NB4 (cell line): ENCODE measurements around the gene PRODH2.

Experiments
- DNase-seq: peaks from one replicate; pipeline ENCODE4 v3.0.0; 2010; ENCODE audit warnings: low read depth
- H3K4me3 ChIP-seq: one replicate; pipeline ENCODE4 v1.5.1; 2011; ENCODE audit warnings: mild to moderate bottlenecking, low read depth, low read length, moderate library complexity
- CTCF ChIP-seq: IDR thresholded peaks from one replicate; pipeline ENCODE4 v1.5.1; 2012; ENCODE audit warnings: low read depth, low read length
- MAX ChIP-seq: IDR thresholded peaks from 2 replicates; pipeline ENCODE4 v1.6.1; 2011; ENCODE audit warnings: low read depth, low read length
- MYC ChIP-seq: IDR thresholded peaks from 2 replicates; pipeline ENCODE4 v1.6.1; 2011; ENCODE audit warnings: low read depth, low read length
- POLR2A ChIP-seq: IDR thresholded peaks from 2 replicates; pipeline ENCODE4 v1.6.1; 2011; ENCODE audit warnings: mild to moderate bottlenecking; ENCODE audit not compliant: insufficient read length; ENCODE audit errors: extremely low read depth

PRODH2 gene

GRCh38 chr19:35750167-35750566, 62.5 kb downstream of the PRODH2 start:
- no peak for DNase-seq

More at GRCh38 chr19:35750167-35750566, 62.5 kb downstream of the PRODH2 start:
- H3K4me3 ChIP-seq, result no peak overlapping the region
- TF ChIP-seq MYC, result no peak
- TF ChIP-seq CTCF, result no peak
- no peak for TF ChIP-seq POLR2A
- TF ChIP-seq MAX, result no peak
